Effector memory CD4-positive, alpha-beta T cell (primary cell): ENCODE data around the gene ELL3.

Experiments used
- DNase-seq, 3 donors: peaks; one replicate each; pipeline ENCODE4 v3.0.0-alpha.2; 2020
- H3K27ac ChIP-seq: 2 replicates; pipeline ENCODE4 v1.7.0; 2013; ENCODE audit warnings: mild to moderate bottlenecking, low read length, moderate library complexity; ENCODE audit not compliant: insufficient read depth, poor library complexity, severe bottlenecking
- H3K27me3 ChIP-seq: replicated peaks from 2 replicates; pipeline ENCODE4 v1.7.0; 2013; ENCODE audit warnings: mild to moderate bottlenecking, low read length; ENCODE audit not compliant: insufficient read depth, control insufficient read depth, poor library complexity, severe bottlenecking
- H3K36me3 ChIP-seq: 2 replicates; pipeline ENCODE4 v1.7.0; 2013; ENCODE audit warnings: mild to moderate bottlenecking, low read length, moderate library complexity; ENCODE audit not compliant: control insufficient read depth, insufficient read depth
- H3K4me1 ChIP-seq: 2 replicates; pipeline ENCODE4 v1.7.0; 2013; ENCODE audit warnings: low read length, mild to moderate bottlenecking; ENCODE audit not compliant: control insufficient read depth, insufficient read depth, poor library complexity, severe bottlenecking
- H3K4me3 ChIP-seq: 2 replicates; pipeline ENCODE4 v1.7.0; 2013; ENCODE audit warnings: low read length, low read depth, mild to moderate bottlenecking; ENCODE audit not compliant: insufficient read depth, poor library complexity, severe bottlenecking
- H3K9me3 ChIP-seq: 2 replicates; pipeline ENCODE4 v1.7.0; 2013; ENCODE audit warnings: mild to moderate bottlenecking, low read length, moderate library complexity; ENCODE audit not compliant: control insufficient read depth

Gene ELL3

DNA sequence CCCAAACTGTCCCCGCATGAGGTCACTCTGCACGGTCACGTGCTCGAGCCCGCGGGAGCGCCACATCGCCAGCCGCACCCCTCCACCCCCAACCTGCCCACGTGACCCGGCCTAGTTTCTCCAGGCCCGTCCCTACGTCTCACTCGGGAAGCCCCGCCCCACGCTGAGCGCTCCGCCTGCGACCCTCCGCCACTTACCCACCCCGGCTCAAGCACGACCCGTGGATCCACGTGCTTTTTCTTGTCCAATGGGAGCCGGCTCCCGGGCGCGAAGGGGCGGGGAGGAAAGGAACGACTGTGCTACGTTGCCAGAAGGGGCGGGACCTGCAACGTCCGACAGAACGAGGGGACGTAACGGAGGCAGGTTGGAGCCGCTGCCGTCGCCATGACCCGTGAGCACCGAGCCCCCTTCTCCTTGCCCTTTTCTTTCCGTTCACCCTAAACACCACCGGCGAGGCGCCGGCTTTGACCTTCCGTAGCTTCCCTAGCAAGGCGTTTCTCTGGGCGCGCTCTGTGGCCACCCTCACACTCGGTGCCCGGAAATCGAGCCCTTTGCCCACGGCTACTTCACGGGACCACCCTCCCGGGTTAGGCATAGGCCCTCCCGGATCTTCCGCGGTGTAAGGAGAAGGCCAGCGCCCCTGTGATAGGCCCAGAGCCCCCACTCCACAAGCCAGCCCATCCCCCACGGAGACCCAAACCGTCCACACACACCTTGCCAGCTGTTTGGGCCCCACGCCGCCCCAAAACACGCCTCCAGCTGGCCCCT lies 15.4 kb upstream of the ELL3 start, which contains the start of gene SERF2:
SERF2 (plus strand) TSS at position 328 of the 768 bp plus-strand sequence; CDS start at position 385, 57 bp downstream.
- peaks cover 17% of the 10 kb centered on the region for H3K4me1 ChIP-seq
- H3K36me3 ChIP-seq = peaks cover 29% of the 10 kb centered on the region
- peak within 1 kb of the TSS; percentile 96 for H3K4me3 ChIP-seq
- no peaks in the 10 kb centered on the region for H3K9me3 ChIP-seq
- DNase-seq = peak; percentile 99 to 100 (median 100)
- no peaks in the 10 kb centered on the region for H3K27me3 ChIP-seq
- H3K27ac ChIP-seq = peak within 1 kb of the TSS; percentile 98

- Histone ChIP-seq H3K36me3 (peaks cover 8% of the 10 kb centered on the region), H3K4me3 (no peak overlapping the region), H3K9me3 (no peaks in the 10 kb centered on the region), H3K4me1 (peaks cover 7% of the 10 kb centered on the region), H3K27me3 (no peaks in the 10 kb centered on the region), H3K27ac (no peak overlapping the region)
- DNase-seq = no peak
Observed at GRCh38 chr15:43789409-43789808, 12.6 kb upstream of the ELL3 start.

- DNase-seq = no peak
- Histone ChIP-seq H3K4me1 (peaks cover 10% of the 10 kb centered on the region), H3K36me3 (no peaks in the 10 kb centered on the region), H3K4me3 (no peak overlapping the region), H3K27ac (no peak overlapping the region), H3K27me3 (no peaks in the 10 kb centered on the region), H3K9me3 (no peaks in the 10 kb centered on the region)
Observed at GRCh38 chr15:43779016-43779415, 2.2 kb upstream of the ELL3 start.

DNA sequence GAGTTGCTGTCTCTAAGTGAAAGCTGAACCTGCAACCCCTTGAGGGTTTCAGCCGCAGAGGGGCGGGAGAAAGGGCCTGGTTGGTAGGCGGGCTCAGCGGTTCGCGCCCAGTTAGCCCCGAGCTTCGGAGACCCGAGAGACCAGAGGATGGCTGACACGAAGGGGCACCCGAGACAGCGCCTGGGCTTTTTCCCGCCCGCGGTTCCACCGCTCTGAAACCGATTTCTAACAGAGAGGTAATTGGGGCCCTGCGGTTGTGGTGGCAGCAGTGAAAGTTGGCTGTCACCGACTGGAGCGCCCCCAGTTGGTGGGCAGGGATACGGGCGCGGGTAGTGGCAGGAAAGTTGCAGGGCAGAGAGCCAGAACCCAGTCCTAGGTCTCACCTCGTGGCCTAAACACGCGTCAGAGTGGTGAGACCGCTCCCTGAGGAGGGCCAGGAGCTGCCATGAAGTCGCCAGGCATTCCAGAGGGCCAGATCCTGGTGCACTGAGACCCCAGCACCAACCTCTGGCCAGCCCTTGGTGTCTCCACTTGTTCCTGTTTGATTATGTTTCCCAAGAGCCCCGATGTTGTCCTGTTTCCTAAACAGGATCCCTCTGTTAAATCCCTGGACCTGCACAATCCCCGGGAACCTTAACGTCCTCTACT lies 625 bp upstream of the ELL3 start:
- Histone ChIP-seq H3K4me1 (peaks cover 10% of the 10 kb centered on the region), H3K9me3 (no peaks in the 10 kb centered on the region), H3K27ac (peak overlapping the region; percentile 61), H3K27me3 (no peaks in the 10 kb centered on the region), H3K36me3 (peaks cover 10% of the 10 kb centered on the region), H3K4me3 (peak overlapping the region; percentile 85)
- DNase-seq = peak; percentile 79 to 84 (median 79)

DNA sequence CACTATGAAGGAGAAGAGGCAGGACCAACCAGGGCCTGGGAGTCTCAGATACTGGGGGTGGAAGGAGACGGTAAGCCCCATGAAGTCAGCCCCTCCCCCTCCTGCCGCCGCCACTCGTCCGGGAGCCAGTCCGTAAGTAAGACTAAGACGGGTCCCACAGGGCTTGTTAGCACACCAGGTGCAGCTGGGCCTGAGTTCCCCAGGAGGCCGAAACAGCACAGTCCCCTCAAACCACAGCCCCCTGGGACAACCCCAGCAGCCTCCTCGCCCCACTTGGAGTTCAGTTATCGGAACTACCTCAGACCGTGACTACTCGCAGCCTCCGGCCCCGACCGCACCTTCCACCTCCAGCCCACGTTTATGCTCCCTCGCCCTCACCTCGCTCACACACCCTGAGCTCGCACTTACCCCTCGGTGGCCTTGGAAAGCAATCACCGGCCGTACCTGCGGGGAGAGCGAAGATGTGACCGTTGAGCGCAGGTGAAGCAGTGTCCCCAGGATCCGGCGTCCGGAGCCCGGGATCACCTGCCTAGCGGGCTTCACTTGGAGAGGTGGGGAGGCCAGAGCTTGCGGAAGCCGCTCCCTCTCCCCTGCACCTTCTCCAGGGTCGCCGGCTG lies 557 bp downstream of the ELL3 start:
- Histone ChIP-seq H3K27me3 (no peaks in the 10 kb centered on the region), H3K4me1 (peaks cover 10% of the 10 kb centered on the region), H3K27ac (peak overlapping the region; percentile 28), H3K9me3 (no peaks in the 10 kb centered on the region), H3K36me3 (peaks cover 21% of the 10 kb centered on the region), H3K4me3 (peak overlapping the region; percentile 85)
- DNase-seq = no peak

DNA sequence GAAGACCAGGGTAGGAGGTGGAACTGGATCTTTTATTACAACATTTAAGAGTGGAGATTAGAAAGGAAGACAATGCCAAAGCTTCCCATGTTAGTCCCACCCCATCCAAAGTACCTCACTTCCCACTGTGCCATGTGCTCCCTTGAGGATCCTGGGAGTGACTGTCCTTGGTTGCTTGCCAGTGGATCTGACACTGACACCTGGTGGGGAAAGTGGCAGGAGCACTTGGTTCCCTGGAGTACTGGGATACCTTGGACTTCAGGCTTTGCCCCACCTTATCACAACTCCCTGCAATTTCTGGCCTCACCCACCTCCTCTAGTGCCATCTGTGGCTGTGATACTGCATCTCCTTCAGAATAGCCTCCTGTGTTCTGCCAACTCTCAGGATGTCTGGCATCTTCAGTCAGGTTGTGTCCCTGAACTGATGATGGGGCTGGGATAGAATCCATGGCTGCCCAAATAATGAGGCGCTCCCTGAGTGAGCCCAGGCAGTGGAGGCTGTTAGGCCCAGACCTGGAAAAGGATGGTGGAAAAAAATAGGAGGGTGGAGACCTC lies 1.3 kb downstream of the ELL3 start:
- H3K36me3 ChIP-seq = peaks cover 28% of the 10 kb centered on the region
- no peaks in the 10 kb centered on the region for H3K9me3 ChIP-seq
- no peak overlapping the region for H3K4me3 ChIP-seq
- H3K4me1 ChIP-seq = peaks cover 10% of the 10 kb centered on the region
- no peak overlapping the region for H3K27ac ChIP-seq
- no peaks in the 10 kb centered on the region for H3K27me3 ChIP-seq
- no peak for DNase-seq

GRCh38 chr15:43774062-43774461 lies 2.7 kb downstream of the ELL3 start:
- Histone ChIP-seq H3K4me3 (no peak overlapping the region), H3K36me3 (peaks cover 42% of the 10 kb centered on the region), H3K9me3 (no peaks in the 10 kb centered on the region), H3K4me1 (peaks cover 10% of the 10 kb centered on the region), H3K27ac (no peak overlapping the region), H3K27me3 (no peaks in the 10 kb centered on the region)
- DNase-seq = no peak

DNA sequence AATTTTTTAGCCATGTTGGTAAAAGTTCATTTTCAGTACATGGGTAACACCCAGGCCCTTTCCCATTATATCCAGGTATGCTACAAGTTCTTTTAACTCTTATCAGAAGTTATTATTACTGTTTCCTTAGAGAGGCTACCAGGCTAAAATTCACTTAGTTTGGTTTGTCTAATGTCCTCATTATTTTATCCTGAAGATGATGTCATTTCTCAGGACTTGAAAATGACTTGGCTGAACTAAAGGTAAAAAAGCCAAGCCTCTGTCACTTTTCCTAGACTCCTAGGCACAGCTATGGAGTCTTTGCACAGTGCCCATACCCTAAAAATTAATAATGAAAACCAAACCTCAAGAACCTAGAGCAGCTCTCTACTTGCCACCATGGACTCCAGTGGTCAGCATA lies 4.1 kb downstream of the ELL3 start:
- peaks cover 55% of the 10 kb centered on the region for H3K36me3 ChIP-seq
- H3K27ac ChIP-seq = no peak overlapping the region
- no peak for DNase-seq

DNA sequence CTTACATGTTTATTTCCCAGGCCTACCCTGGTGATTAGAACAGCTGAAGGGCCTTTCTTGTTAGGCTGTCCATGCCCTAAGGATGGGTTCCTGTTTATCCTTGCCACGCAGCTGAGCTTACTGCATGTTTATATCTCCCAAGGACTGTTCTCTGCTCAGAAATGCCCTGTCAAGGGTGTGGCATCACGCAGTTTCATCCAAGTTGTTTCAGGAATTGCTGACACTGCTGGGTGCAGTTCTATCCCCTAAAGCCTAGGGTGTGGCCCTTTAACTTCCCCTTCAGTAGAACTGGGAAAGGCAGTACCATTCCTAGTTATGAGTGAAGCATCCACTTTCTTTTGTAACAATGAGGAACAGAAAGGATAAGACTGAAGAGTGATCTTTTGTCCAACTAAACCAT lies 5.0 kb downstream of the ELL3 start:
- DNase-seq = no peak
- Histone ChIP-seq H3K27me3 (no peaks in the 10 kb centered on the region), H3K27ac (no peak overlapping the region), H3K4me1 (peaks cover 5% of the 10 kb centered on the region), H3K9me3 (no peaks in the 10 kb centered on the region), H3K36me3 (peaks cover 62% of the 10 kb centered on the region), H3K4me3 (no peak overlapping the region)

More for the DNA sequence above, 4.1 kb downstream of the ELL3 start:
- Histone ChIP-seq H3K9me3 (no peaks in the 10 kb centered on the region), H3K27me3 (no peaks in the 10 kb centered on the region), H3K4me3 (no peak overlapping the region), H3K4me1 (peaks cover 5% of the 10 kb centered on the region)
